Measurements from ENCODE around the gene B3GNT2.

B3GNT2 gene

GRCh38 chr2:62181843-62182242 is 14.1 kb upstream of the B3GNT2 start:
- TF ChIP-seq ZBTB7A (IDR thresholded peaks at IDR 0.05; ENCODE audit: low read depth) = no peak
- TF ChIP-seq FOXM1 (IDR thresholded peaks at IDR 0.05; ENCODE audit: borderline replicate concordance, low read depth) = no peak
- TF ChIP-seq EGR1 (IDR thresholded peaks at IDR 0.05) = no peak
- no peak for TF ChIP-seq REST (IDR thresholded peaks at IDR 0.05; ENCODE audit: low read depth)
- TF ChIP-seq NFIC (IDR thresholded peaks at IDR 0.05) = no peak
- no peak for TF ChIP-seq MAX (IDR thresholded peaks at IDR 0.05)
- no peak for TF ChIP-seq EP300 (IDR thresholded peaks at IDR 0.05; ENCODE audit: borderline replicate concordance)
- no peak for TF ChIP-seq RAD21 (IDR thresholded peaks at IDR 0.05; ENCODE audit: low read depth)
- TF ChIP-seq TAF1 (IDR thresholded peaks at IDR 0.05; ENCODE audit: low read depth) = no peak
- TF ChIP-seq YY1 (IDR thresholded peaks at IDR 0.05; ENCODE audit: low read depth) = no peak
- no peak for TF ChIP-seq CEBPB (IDR thresholded peaks at IDR 0.05)
- TF ChIP-seq CREB1 (IDR thresholded peaks at IDR 0.05; ENCODE audit: low read depth) = no peak
- no peak for TF ChIP-seq USF1 (IDR thresholded peaks at IDR 0.05)
- no peak for TF ChIP-seq TCF12 (IDR thresholded peaks at IDR 0.05; ENCODE audit: low read depth)
- TF ChIP-seq TEAD4 (IDR thresholded peaks at IDR 0.05) = no peak

GRCh38 chr2:62184512-62185230 is 11.2 kb upstream of the B3GNT2 start:
- TF ChIP-seq NFIC (IDR thresholded peaks at IDR 0.05) (no peak), MAX (IDR thresholded peaks at IDR 0.05) (no peak), ZBTB7A (IDR thresholded peaks at IDR 0.05; ENCODE audit: low read depth) (no peak), EP300 (IDR thresholded peaks at IDR 0.05; ENCODE audit: borderline replicate concordance) (no peak), CEBPB (IDR thresholded peaks at IDR 0.05) (no peak), TAF1 (IDR thresholded peaks at IDR 0.05; ENCODE audit: low read depth) (no peak), FOXM1 (IDR thresholded peaks at IDR 0.05; ENCODE audit: borderline replicate concordance, low read depth) (no peak), TCF12 (IDR thresholded peaks at IDR 0.05; ENCODE audit: low read depth) (no peak), TEAD4 (IDR thresholded peaks at IDR 0.05) (no peak), CREB1 (IDR thresholded peaks at IDR 0.05; ENCODE audit: low read depth) (no peak), RAD21 (IDR thresholded peaks at IDR 0.05; ENCODE audit: low read depth) (no peak), REST (IDR thresholded peaks at IDR 0.05; ENCODE audit: low read depth) (no peak), YY1 (IDR thresholded peaks at IDR 0.05; ENCODE audit: low read depth) (no peak), EGR1 (IDR thresholded peaks at IDR 0.05) (no peak), USF1 (IDR thresholded peaks at IDR 0.05) (no peak)

- TF ChIP-seq USF1 (IDR thresholded peaks at IDR 0.05) = peak; percentile 48; the same call in 1 of the 2 replicates
- no peak for TF ChIP-seq EGR1 (IDR thresholded peaks at IDR 0.05)
Observed at GRCh38 chr2:62185475-62186155, 10.3 kb upstream of the B3GNT2 start.

- TF ChIP-seq USF1 (IDR thresholded peaks at IDR 0.05) (no peak), MAX (IDR thresholded peaks at IDR 0.05) (no peak), YY1 (IDR thresholded peaks at IDR 0.05; ENCODE audit: low read depth) (no peak), EGR1 (IDR thresholded peaks at IDR 0.05) (no peak), RAD21 (IDR thresholded peaks at IDR 0.05; ENCODE audit: low read depth) (no peak), ZBTB7A (IDR thresholded peaks at IDR 0.05; ENCODE audit: low read depth) (no peak), CREB1 (IDR thresholded peaks at IDR 0.05; ENCODE audit: low read depth) (no peak), FOXM1 (IDR thresholded peaks at IDR 0.05; ENCODE audit: borderline replicate concordance, low read depth) (no peak), TCF12 (IDR thresholded peaks at IDR 0.05; ENCODE audit: low read depth) (no peak), NFIC (IDR thresholded peaks at IDR 0.05) (no peak), EP300 (IDR thresholded peaks at IDR 0.05; ENCODE audit: borderline replicate concordance) (no peak), REST (IDR thresholded peaks at IDR 0.05; ENCODE audit: low read depth) (no peak)
Observed at GRCh38 chr2:62186156-62186905, 9.6 kb upstream of the B3GNT2 start.

Data from Ishikawa (cell line).